ENCODE data around the gene NARF. TPM values are rescaled to one million over a fixed set of nuclear protein-coding genes. Genes with fewer than 3 reads are reported as not detected.

The NARF gene
- total RNA-seq, 3 donors from 2014 or later: 31.9 to 59.5 (median 44.9) TPM

DNA sequence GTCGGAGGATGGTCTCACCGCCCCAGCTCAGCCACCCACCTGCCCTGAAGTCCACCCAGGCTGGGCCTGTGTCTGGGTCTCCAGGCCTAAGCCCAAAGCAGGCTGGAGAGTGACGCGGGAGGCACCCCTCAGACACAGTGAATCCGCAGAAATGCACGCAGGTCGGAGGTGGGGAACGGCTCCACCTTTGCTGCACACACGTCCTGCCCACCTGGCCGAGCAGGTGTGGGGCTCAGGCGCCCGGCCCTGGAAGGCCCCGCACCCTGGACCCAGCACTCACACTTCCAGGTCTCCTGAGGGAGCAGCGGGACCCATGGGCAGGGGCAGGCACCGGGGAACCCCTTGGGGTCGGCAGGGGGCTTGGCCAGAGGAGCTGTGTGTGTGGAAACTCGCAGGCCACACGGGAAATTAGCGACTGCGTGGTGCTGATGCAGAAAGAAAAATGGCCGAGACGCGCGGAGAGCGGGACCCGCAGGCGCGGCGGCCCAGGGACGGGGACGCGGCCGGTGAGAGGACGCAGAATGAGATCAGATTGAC, 18.6 kb upstream of the NARF start:
- Histone ChIP-seq H3K4me3 (no peak overlapping the region), H3K36me3 (no peaks in the 10 kb centered on the region), H3K27ac (no peak overlapping the region), H3K9me3 (no peaks in the 10 kb centered on the region), H3K4me1 (peaks cover 0 to 5% of the 10 kb centered on the region in 2 donors), H3K27me3 (no peaks in the 10 kb centered on the region)
- no peak for DNase-seq (ENCODE audit: low spot score in 2 of 2)
- intact Hi-C loops (cut with DNase I; ENCODE audit: low total_unique reads): no loop called here
- TF ChIP-seq POLR2AphosphoS5 (IDR thresholded peaks at IDR 0.05): no peak
- TF ChIP-seq POLR2A (IDR thresholded peaks at IDR 0.05): no peak
- TF ChIP-seq CTCF (IDR thresholded peaks at IDR 0.05): no peak

- H3K9me3 ChIP-seq: no peaks in the 10 kb centered on the region
- H3K27ac ChIP-seq: no peak overlapping the region
- no peaks in the 10 kb centered on the region for H3K36me3 ChIP-seq
- peaks cover under 1 to 11% of the 10 kb centered on the region in 2 donors for H3K4me1 ChIP-seq
- intact Hi-C loops (cut with DNase I; ENCODE audit: low total_unique reads): no loop called here
- no peak for DNase-seq (ENCODE audit: low spot score in 2 of 2)
- no peak for TF ChIP-seq POLR2A (IDR thresholded peaks at IDR 0.05)
- no peak for TF ChIP-seq CTCF (IDR thresholded peaks at IDR 0.05)
- TF ChIP-seq POLR2AphosphoS5 (IDR thresholded peaks at IDR 0.05): no peak
- peak overlapping the region in 1 of 3 donors; percentile 4 for H3K4me3 ChIP-seq
- no peaks in the 10 kb centered on the region for H3K27me3 ChIP-seq
Observed at GRCh38 chr17:82440469-82440981, 18.0 kb upstream of the NARF start.

DNA sequence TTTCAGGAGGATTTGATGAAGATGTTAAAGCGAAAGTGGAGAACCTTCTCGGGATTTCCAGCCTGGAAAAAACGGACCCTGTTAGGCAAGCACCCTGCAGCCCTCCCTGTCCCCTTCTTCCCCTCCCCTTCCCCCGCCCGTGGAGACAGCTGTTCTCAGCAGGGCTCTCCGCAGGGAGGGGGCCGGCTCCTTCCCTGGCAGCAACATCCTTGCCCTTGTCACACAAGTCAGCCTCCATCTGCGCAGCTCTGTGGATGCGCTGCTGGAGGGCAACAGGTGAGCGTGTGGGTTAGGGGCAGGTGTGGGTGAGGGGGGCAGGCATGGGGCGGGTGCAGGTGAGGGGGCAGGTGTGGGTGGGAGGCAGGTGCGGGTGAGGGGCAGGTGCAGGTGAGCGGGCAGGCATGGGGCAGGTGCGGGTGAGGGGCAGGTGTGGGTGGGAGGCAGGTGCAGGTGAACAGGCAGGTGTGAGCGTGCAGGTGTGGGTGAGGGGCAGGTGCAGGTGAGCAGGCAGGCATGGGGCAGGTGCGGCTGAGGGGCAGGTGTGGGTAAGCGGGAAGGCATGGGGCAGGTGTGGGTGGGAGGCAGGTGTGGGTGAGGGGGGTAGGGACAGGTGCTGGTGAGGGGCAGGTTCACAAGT, 17.4 kb upstream of the NARF start:
- intact Hi-C loops (cut with DNase I; ENCODE audit: low total_unique reads): no loop called here
- Histone ChIP-seq H3K27ac (no peak overlapping the region), H3K4me3 (peak overlapping the region in 1 of 3 donors; percentile 4), H3K36me3 (no peaks in the 10 kb centered on the region), H3K27me3 (no peaks in the 10 kb centered on the region), H3K9me3 (no peaks in the 10 kb centered on the region), H3K4me1 (peaks cover 6 to 17% of the 10 kb centered on the region in 2 donors)
- TF ChIP-seq POLR2A (IDR thresholded peaks at IDR 0.05) (no peak), CTCF (IDR thresholded peaks at IDR 0.05) (no peak), POLR2AphosphoS5 (IDR thresholded peaks at IDR 0.05) (no peak)
- no peak for DNase-seq (ENCODE audit: low spot score in 2 of 2)

DNA sequence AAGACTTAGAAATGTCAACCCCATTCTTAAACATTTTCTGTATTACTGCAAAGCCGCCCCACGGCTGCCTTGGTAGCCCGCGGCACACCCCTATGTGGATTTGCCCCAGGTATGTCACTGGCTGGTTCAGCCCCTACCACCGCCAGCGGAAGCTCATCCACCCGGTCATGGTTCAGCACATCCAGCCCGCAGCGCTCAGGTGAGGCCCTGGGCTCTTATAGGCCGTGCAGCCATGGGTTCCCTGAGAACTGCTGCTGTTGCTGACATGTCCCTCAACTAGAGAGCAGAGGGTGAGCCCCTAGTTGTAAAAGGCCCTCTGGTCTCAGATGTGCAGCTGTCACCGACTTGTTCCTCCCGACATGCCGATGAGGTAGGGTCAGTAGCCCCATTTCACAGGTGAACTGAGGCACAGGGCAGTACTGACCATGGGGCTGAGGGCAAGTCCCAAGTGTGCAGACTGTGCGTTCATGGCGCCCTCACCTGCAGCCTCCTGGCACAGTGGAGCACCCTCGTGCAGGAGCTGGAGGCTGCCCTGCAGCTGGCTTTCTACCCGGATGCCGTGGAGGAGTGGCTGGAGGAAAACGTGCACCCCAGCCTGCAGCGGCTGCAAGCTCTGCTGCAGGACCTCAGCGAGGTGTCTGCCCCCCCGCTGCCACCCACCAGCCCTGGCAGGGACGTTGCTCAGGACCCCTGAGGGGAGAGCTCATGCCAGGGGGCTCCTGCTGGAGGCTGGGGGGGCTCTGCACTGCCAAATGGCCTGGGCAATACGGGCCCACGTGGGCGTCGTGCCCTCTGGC, 16.7 kb upstream of the NARF start:
- no peak for TF ChIP-seq POLR2AphosphoS5 (IDR thresholded peaks at IDR 0.05)
- no peak for TF ChIP-seq POLR2A (IDR thresholded peaks at IDR 0.05)
- no peak for TF ChIP-seq CTCF (IDR thresholded peaks at IDR 0.05)
- Histone ChIP-seq H3K27ac (no peak overlapping the region), H3K4me1 (peaks cover 6 to 18% of the 10 kb centered on the region in 2 donors), H3K27me3 (no peaks in the 10 kb centered on the region), H3K36me3 (no peaks in the 10 kb centered on the region), H3K4me3 (no peak overlapping the region), H3K9me3 (no peaks in the 10 kb centered on the region)
- DNase-seq (ENCODE audit: low spot score in 2 of 2): no peak
- intact Hi-C loops (cut with DNase I; ENCODE audit: low total_unique reads): no loop called here

Data from breast epithelium (tissue), 4 donors.